ENCODE results near the gene WDFY4.

- no peak for TF ChIP-seq POLR2A (IDR thresholded peaks at IDR 0.05)
- TF ChIP-seq, protein P1, sequence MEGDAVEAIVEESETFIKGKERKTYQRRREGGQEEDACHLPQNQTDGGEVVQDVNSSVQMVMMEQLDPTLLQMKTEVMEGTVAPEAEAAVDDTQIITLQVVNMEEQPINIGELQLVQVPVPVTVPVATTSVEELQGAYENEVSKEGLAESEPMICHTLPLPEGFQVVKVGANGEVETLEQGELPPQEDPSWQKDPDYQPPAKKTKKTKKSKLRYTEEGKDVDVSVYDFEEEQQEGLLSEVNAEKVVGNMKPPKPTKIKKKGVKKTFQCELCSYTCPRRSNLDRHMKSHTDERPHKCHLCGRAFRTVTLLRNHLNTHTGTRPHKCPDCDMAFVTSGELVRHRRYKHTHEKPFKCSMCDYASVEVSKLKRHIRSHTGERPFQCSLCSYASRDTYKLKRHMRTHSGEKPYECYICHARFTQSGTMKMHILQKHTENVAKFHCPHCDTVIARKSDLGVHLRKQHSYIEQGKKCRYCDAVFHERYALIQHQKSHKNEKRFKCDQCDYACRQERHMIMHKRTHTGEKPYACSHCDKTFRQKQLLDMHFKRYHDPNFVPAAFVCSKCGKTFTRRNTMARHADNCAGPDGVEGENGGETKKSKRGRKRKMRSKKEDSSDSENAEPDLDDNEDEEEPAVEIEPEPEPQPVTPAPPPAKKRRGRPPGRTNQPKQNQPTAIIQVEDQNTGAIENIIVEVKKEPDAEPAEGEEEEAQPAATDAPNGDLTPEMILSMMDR (IDR thresholded peaks at IDR 0.05), result no peak
Measured at GRCh38 chr10:48771234-48771633, 86.6 kb downstream of the WDFY4 start.

All from breast epithelium (tissue), 3 donors.